ENCODE data around the gene GRM8.

DNA sequence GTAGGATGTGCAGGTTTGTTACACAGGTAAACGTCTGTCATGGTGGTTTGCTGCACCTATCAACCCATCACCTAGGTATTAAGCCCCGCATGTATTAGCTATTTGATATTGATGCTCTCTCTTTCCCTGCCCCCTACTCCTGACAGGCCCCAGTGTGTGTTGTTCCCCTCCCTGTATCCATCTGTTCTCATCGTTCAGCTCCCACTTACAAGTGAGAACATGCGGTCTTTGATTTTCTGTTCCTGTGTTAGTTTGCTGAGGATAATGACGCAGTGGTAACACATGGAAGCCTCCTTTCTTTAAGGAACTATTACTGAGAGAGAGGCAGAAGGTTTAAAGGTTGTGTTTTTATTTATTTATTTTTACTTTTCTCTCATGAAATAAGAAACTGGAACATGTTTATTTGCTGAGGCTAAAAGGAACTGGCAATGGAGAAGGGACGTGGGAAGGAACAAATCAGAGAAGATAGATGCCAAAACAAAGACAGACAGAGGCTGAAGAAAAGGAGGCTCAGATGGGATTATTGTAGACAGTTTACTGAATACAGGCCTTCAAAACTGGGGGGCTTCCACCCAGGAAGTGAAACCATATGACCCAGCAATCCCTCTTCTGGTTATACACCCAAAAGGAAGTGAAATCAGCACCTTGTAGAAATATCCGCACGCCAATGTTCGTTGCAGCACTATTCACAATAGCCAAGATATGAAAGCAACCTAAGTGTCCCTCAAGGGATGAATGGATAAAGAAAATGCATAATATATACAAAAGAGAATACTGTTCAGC is 556.3 kb downstream of the GRM8 start:
- TF ChIP-seq, protein P1, sequence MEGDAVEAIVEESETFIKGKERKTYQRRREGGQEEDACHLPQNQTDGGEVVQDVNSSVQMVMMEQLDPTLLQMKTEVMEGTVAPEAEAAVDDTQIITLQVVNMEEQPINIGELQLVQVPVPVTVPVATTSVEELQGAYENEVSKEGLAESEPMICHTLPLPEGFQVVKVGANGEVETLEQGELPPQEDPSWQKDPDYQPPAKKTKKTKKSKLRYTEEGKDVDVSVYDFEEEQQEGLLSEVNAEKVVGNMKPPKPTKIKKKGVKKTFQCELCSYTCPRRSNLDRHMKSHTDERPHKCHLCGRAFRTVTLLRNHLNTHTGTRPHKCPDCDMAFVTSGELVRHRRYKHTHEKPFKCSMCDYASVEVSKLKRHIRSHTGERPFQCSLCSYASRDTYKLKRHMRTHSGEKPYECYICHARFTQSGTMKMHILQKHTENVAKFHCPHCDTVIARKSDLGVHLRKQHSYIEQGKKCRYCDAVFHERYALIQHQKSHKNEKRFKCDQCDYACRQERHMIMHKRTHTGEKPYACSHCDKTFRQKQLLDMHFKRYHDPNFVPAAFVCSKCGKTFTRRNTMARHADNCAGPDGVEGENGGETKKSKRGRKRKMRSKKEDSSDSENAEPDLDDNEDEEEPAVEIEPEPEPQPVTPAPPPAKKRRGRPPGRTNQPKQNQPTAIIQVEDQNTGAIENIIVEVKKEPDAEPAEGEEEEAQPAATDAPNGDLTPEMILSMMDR (IDR thresholded peaks at IDR 0.05): no peak
- TF ChIP-seq POLR2A (IDR thresholded peaks at IDR 0.05; ENCODE audit: low read depth) (no peak), EP300 (IDR thresholded peaks at IDR 0.05) (no peak)
